Caco-2 (cell line): ENCODE data around the gene TUBA1C. TPM values are rescaled to one million over a fixed set of nuclear protein-coding genes. Genes with fewer than 3 reads are reported as not detected.

Experiments
- BruUV-seq: library from RNA; stranded (reverse); fragments of 400-500 nt; replicated peaks from 2 replicates; lab custom pipeline; 2021; lab: Mats Ljungman, UMichigan
- CTCF ChIA-PET: fragments of 300-600 bp; sonication (Branson Sonifier 250); formaldehyde crosslinking; loops from one replicate; lab custom pipeline; 2022; ENCODE audit warnings: antibody characterized with exemption; lab: Charles Lee
- POLR2A ChIA-PET: fragments of 300-600 bp; sonication (Branson Sonifier 250); formaldehyde crosslinking; loops from one replicate; lab custom pipeline; 2022; ENCODE audit warnings: antibody characterized with exemption; lab: Charles Lee
- DNase-seq, 2 experiments: peaks; one replicate each; pipeline versions ENCODE4 v3.0.0 to v3.0.0-alpha.2; 2020 to 2022
- H3K27me3 ChIP-seq: replicated peaks from 2 replicates; pipeline ENCODE4 v1.6.0; 2011; ENCODE audit warnings: low read length; ENCODE audit not compliant: control insufficient read depth, insufficient read depth
- H3K36me3 ChIP-seq: 2 replicates; pipeline ENCODE4 v1.5.1; 2011; ENCODE audit warnings: low read length; ENCODE audit not compliant: control insufficient read depth, insufficient read depth
- H3K4me1 ChIP-seq: fragments of 250-450 bp; sonication (Bioruptor Pico); 2 replicates; pipeline ENCODE4 v1.5.1; 2020; ENCODE audit warnings: mild to moderate bottlenecking
- H3K4me3 ChIP-seq: 2 replicates; pipeline ENCODE4 v1.5.1; 2011; ENCODE audit warnings: low read depth, mild to moderate bottlenecking, control low read depth, low read length
- H3K9me3 ChIP-seq: fragments of 250-450 bp; sonication (Bioruptor Pico); 2 replicates; pipeline ENCODE4 v1.5.1; 2020; ENCODE audit warnings: mild to moderate bottlenecking, moderate library complexity
- H3K27ac Mint-ChIP-seq: one replicate; pipeline ENCODE4 v1.8.0; 2022; ENCODE audit warnings: mixed read lengths; ENCODE audit not compliant: unreplicated experiment
- H3K27me3 Mint-ChIP-seq: one replicate; pipeline ENCODE4 v1.8.0; 2022; ENCODE audit warnings: mixed read lengths; ENCODE audit not compliant: insufficient read depth, unreplicated experiment
- H3K36me3 Mint-ChIP-seq: one replicate; pipeline ENCODE4 v1.8.0; 2022; ENCODE audit warnings: mild to moderate bottlenecking, mixed read lengths; ENCODE audit not compliant: insufficient read depth, unreplicated experiment
- H3K4me1 Mint-ChIP-seq: one replicate; pipeline ENCODE4 v1.8.0; 2022; ENCODE audit warnings: low read depth, mixed read lengths; ENCODE audit not compliant: unreplicated experiment
- H3K4me3 Mint-ChIP-seq: one replicate; pipeline ENCODE4 v1.8.0; 2022; ENCODE audit warnings: mild to moderate bottlenecking, moderate library complexity, mixed read lengths; ENCODE audit not compliant: unreplicated experiment
- H3K9me3 Mint-ChIP-seq: one replicate; pipeline ENCODE4 v1.8.0; 2022; ENCODE audit warnings: mixed read lengths; ENCODE audit not compliant: unreplicated experiment
- intact Hi-C: fragments of 100-400 bp; cut with micrococcal nuclease; formaldehyde crosslinking; loops from one replicate; pipeline ENCODE4 v1.10.0; 2022; ENCODE audit not compliant: unreplicated experiment
- total RNA-seq: library from RNA; stranded (reverse); gene quantifications from 2 replicates; pipeline ENCODE4 v1.2.3, GENCODE V29; 2022
- TF ChIP-seq, protein P1 (sequence below), 2 experiments: fragments of 200-600 bp in 1 of 2; IDR thresholded peaks; 1 replicate in 1 of 2; 2 replicates in 1 of 2; pipeline versions ENCODE4 v1.5.1 to v1.8.0; 2011 to 2022; ENCODE audit warnings: antibody characterized with exemption in 1 of 2, control low read depth in 1 of 2, inconsistent platforms in 1 of 2, low read depth in 1 of 2, low read length in 1 of 2, mild to moderate bottlenecking in 1 of 2, moderate library complexity in 1 of 2; ENCODE audit not compliant: insufficient read depth in 1 of 2, severe bottlenecking in 1 of 2, unreplicated experiment in 1 of 2

Gene TUBA1C
- total RNA-seq, 1 experiment from 2014 or later: 638 TPM

DNA sequence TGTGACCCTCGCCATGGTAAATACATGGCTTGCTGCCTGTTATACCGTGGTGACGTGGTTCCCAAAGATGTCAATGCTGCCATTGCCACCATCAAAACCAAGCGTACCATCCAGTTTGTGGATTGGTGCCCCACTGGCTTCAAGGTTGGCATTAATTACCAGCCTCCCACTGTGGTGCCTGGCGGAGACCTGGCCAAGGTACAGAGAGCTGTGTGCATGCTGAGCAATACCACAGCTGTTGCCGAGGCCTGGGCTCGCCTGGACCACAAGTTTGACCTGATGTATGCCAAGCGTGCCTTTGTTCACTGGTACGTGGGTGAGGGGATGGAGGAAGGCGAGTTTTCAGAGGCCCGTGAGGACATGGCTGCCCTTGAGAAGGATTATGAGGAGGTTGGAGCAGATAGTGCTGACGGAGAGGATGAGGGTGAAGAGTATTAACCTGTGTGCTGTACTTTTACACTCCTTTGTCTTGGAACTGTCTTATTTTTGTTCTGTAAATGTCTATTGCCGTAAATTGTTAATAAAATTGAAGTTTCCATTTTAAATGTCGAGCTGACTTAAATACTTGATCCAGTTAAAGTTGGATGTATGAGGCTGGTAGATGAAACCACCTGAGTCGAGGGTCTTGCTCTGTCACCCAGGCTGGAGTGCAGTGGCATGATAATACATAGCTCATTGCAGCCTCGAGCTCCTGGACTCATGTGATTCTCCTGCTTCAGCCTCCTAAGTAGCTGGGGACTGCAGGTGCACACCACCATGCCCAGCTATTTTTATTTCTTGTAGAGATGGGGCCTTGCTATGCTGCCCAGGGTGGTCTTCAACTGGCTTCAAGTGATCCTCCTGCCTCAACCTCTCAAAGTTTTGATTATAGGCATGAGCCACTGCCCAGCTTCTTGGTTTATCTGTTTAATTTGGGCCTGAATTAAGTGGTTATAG, 8.2 kb downstream of the TUBA1C start:
- no peak overlapping the region for H3K4me3 Mint-ChIP-seq
- Histone ChIP-seq H3K4me3 (no peak overlapping the region), H3K27me3 (no peaks in the 10 kb centered on the region), H3K4me1 (peaks cover 13% of the 10 kb centered on the region), H3K36me3 (peaks cover 9% of the 10 kb centered on the region), H3K9me3 (no peaks in the 10 kb centered on the region)
- TF ChIP-seq, protein P1, sequence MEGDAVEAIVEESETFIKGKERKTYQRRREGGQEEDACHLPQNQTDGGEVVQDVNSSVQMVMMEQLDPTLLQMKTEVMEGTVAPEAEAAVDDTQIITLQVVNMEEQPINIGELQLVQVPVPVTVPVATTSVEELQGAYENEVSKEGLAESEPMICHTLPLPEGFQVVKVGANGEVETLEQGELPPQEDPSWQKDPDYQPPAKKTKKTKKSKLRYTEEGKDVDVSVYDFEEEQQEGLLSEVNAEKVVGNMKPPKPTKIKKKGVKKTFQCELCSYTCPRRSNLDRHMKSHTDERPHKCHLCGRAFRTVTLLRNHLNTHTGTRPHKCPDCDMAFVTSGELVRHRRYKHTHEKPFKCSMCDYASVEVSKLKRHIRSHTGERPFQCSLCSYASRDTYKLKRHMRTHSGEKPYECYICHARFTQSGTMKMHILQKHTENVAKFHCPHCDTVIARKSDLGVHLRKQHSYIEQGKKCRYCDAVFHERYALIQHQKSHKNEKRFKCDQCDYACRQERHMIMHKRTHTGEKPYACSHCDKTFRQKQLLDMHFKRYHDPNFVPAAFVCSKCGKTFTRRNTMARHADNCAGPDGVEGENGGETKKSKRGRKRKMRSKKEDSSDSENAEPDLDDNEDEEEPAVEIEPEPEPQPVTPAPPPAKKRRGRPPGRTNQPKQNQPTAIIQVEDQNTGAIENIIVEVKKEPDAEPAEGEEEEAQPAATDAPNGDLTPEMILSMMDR (IDR thresholded peaks at IDR 0.05; ENCODE audit: insufficient read depth in 1 of 2, low read depth in 1 of 2, low read length in 1 of 2, severe bottlenecking in 1 of 2, unreplicated experiment in 1 of 2): no peak
- no peaks in the 10 kb centered on the region for H3K27me3 Mint-ChIP-seq
- H3K4me1 Mint-ChIP-seq: peaks cover 8% of the 10 kb centered on the region
- ChIA-PET POLR2A (no interaction called here), CTCF (interaction anchor here (1.9 kb wide), 1 partner anchor 24 kb away, joined by 5 read pairs; no protein-coding TSS in a partner anchor)
- DNase-seq: no peak
- intact Hi-C loops: no loop called here
- no peak overlapping the region for H3K27ac Mint-ChIP-seq
- TSS peak; percentile 5 for BruUV-seq
- H3K9me3 Mint-ChIP-seq: no peaks in the 10 kb centered on the region
- H3K36me3 Mint-ChIP-seq: peaks cover 71% of the 10 kb centered on the region

DNA sequence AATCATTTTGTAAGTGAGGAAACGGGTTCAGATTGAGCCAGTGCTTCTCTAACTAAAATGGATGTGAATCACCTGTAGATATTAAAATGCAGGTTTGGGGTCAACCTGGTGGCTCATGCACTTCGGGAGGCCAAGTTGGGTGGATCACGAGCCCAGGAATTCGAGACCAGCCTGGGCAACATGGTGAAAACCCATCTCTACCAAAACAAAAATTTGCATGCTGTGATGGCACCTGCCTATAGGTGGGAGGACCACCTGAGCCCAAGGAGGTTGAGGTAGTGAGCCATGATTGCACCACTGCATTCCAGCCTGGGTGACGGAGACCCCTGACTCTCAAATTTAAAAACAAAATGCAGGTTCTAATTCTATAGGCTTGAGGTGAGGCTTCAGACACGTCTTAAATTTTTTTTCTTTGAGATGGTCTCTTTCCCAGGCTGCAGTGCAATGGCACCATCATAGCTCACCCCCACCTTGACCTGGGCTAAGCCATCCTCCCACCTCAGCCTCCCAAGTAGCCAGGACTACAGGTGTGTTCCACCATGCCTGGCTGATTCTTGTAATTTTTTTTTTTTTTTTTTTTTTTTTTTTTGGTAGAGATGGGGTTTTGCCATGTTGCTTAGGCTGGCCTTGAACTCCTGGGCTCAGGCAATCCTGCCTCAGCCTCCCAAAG, 9.0 kb downstream of the TUBA1C start:
- TF ChIP-seq, protein P1 (IDR thresholded peaks at IDR 0.05; ENCODE audit: insufficient read depth in 1 of 2, low read depth in 1 of 2, low read length in 1 of 2, severe bottlenecking in 1 of 2, unreplicated experiment in 1 of 2): no peak
- H3K27me3 Mint-ChIP-seq: no peaks in the 10 kb centered on the region
- ChIA-PET POLR2A (no interaction called here), CTCF (interaction anchor here (1.9 kb wide), 1 partner anchor 23 kb away, joined by 5 read pairs; no protein-coding TSS in a partner anchor)
- no peak for DNase-seq
- no peak overlapping the region for H3K4me3 Mint-ChIP-seq
- intact Hi-C loops: no loop called here
- peaks cover 9% of the 10 kb centered on the region for H3K36me3 ChIP-seq
- no peaks in the 10 kb centered on the region for H3K27me3 ChIP-seq
- peaks cover 5% of the 10 kb centered on the region for H3K4me1 ChIP-seq
- no peaks in the 10 kb centered on the region for H3K9me3 Mint-ChIP-seq
- no peaks in the 10 kb centered on the region for H3K9me3 ChIP-seq
- BruUV-seq: no TSS peak
- H3K36me3 Mint-ChIP-seq: peaks cover 63% of the 10 kb centered on the region
- peaks cover under 1% of the 10 kb centered on the region for H3K4me1 Mint-ChIP-seq
- no peak overlapping the region for H3K27ac Mint-ChIP-seq
- no peak overlapping the region for H3K4me3 ChIP-seq

DNA sequence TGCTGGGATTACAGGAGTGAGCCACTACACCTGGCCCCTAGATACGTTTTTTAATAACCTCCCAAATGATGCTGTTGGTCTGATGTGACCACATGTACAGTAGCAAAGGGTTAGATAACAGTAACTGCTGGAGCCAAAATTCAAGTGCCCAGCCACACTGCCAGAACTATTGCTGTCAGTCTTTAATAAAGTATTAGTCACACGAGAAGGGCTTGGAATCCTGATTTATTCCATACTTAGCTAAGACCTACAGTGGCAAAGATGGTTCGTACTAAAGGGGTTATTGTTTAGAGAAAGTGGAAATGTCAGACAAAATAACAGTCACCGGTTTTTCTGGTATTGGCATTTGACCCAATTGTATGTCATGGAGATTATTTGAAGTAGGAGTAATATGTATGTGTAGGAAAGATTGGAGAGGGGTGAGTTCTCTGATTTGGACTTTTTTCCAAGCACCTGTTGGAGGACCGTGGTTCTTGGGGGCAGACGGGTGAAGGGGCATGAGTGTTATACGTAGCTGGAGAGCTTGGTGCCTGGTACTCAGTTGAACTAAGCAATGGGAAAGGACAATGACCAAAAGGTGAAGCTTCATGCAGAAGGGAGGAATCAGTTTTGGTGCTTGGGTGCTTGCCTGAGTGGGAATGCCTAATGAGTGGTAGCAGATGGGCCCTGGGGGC, 9.7 kb downstream of the TUBA1C start:
- Histone ChIP-seq H3K36me3 (peaks cover 7% of the 10 kb centered on the region), H3K27me3 (no peaks in the 10 kb centered on the region), H3K4me3 (no peak overlapping the region), H3K9me3 (no peaks in the 10 kb centered on the region), H3K4me1 (peaks cover under 1% of the 10 kb centered on the region; the same call in 1 of the 2 replicates)
- Mint-ChIP-seq H3K4me3 (no peak overlapping the region), H3K27me3 (no peaks in the 10 kb centered on the region), H3K4me1 (no peaks in the 10 kb centered on the region), H3K27ac (no peak overlapping the region), H3K36me3 (peaks cover 56% of the 10 kb centered on the region), H3K9me3 (no peaks in the 10 kb centered on the region)
- POLR2A ChIA-PET: no interaction called here
- CTCF ChIA-PET: no interaction called here
- no TSS peak for BruUV-seq
- DNase-seq: no peak
- TF ChIP-seq, protein P1 (IDR thresholded peaks at IDR 0.05; ENCODE audit: insufficient read depth in 1 of 2, low read depth in 1 of 2, low read length in 1 of 2, severe bottlenecking in 1 of 2, unreplicated experiment in 1 of 2): no peak
- intact Hi-C loops: no loop called here
